Measurements from ENCODE around the gene TMEM235.

Gene TMEM235

DNA sequence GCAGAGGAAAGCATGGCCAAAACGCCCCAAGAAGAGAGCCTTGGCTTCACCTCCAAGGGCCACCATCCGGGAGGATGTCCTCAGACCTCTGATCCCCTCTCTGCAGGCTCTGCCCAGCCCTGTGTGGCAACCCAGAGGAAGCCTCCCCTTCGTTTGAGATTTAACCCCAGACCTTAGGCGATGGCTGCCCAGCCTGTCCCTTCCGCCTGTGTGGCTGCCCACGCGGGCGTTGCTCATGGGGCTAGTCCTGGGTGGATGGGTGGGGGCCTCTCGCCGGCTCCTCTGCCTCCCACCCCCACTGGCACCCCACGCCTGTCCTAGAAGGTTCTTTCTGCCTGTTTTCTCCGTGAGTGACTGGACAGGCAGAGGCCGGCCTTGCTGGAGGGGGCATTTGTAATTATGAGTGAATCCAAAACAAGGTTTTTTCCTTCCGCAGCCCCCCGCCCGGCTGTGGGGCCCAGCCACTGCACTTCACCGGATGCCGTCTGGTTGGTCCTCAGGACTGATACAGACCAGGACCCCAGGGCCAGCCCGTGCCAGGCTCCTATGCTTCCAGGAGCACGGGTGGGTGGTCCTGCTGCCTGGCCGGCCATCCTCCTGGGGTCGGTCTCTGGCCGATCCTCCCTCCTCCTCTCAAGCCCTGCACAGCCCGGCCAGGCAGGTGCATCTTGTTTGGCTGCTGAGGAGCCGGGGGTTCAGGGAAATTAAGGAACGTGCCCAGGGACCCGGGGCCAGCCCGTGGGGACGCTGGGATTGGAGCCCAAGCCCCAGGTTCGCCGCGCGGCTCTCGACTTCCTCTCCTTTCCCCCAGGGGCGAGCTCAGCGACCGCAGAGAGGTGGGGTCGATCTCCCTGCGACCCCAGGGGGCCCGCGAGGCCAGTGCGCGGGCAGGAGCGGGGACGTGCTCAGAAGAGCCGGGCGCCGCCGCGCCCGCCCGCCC lies at the start of gene TMEM235:
Gene TMEM235, plus strand, starts transcription at position 636 of the 940 bp plus-strand sequence. CDS start 393 bp downstream, outside the sequence.
- in situ Hi-C loops (cut with HindIII; ENCODE audit: low pct_ligation_motif_present, low pct_unique_long_range_greater_than_20kb, low sequenced_read_pairs): no loop called here
- DNase-seq: no peak

GRCh38 chr17:78182504-78182903 lies 48.9 kb upstream of the TMEM235 start:
- DNase-seq: no peak
- in situ Hi-C loops (cut with HindIII; ENCODE audit: low pct_ligation_motif_present, low pct_unique_long_range_greater_than_20kb, low sequenced_read_pairs): no loop called here

GRCh38 chr17:78183916-78184315 lies 47.5 kb upstream of the TMEM235 start:
- in situ Hi-C loops (cut with HindIII; ENCODE audit: low pct_ligation_motif_present, low pct_unique_long_range_greater_than_20kb, low sequenced_read_pairs): no loop called here

GRCh38 chr17:78184351-78184750 lies 47.1 kb upstream of the TMEM235 start:
- no peak for DNase-seq
- in situ Hi-C loops (cut with HindIII; ENCODE audit: low pct_ligation_motif_present, low pct_unique_long_range_greater_than_20kb, low sequenced_read_pairs): no loop called here

More at GRCh38 chr17:78183916-78184315, 47.5 kb upstream of the TMEM235 start:
- DNase-seq: no peak

DNA sequence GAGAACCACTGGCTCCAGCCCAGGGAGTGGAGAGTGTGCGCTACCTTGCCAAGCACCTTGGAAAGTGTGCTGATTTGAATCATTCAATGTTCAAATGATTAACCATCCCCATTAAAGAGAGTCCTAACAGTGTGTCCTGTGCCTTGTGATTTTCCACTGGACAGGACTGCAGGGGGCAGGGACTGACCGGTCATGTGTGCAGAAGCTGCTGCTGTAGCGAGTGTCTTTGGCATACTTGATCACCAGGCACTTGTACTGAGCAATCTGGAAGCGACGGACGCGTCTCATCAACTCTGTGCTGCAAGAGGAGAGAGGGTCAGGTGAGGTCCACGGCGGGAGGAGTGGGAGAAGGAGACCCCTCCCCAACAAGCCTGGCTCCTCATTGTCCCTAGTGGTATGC lies 46.6 kb upstream of the TMEM235 start:
- DNase-seq: peak; percentile 57
- in situ Hi-C loops (cut with HindIII; ENCODE audit: low pct_ligation_motif_present, low pct_unique_long_range_greater_than_20kb, low sequenced_read_pairs): no loop called here

DNA sequence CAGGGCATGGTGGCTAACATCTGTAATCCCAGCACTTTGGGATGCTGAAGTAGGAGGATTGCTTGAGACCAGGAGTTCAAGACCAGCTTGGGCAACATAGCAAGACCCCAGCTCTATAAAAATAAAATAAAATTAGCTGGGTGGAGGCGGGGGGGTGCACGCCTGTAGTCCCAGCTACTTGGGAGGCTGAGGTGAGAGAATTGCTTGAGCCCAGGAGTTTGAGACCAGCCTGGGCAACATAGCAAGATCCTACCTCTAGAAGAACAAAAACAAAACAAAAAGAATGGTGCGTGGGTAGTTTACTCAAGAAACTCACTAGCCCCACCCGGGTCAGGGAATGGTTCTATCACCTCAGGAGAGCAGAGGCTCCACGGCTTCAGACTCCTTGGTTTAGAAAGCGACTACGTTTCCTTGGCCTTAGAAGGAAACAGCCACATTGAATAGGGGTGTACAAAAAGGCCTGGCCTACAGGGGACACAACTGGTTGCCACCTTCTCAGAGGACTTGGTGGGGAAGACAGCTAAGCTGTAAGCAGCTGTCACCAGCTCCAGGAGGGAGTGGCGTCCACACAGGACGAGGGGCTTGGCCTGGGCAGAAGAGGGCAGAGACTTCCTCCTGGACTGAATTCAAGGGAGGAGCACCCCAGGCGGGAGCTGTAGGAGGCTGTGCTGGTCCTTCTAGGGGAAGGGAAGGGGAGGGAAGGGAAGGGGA lies 45.3 kb upstream of the TMEM235 start:
- in situ Hi-C loops (cut with HindIII; ENCODE audit: low pct_ligation_motif_present, low pct_unique_long_range_greater_than_20kb, low sequenced_read_pairs): no loop called here
- DNase-seq: peak; percentile 61

DNA sequence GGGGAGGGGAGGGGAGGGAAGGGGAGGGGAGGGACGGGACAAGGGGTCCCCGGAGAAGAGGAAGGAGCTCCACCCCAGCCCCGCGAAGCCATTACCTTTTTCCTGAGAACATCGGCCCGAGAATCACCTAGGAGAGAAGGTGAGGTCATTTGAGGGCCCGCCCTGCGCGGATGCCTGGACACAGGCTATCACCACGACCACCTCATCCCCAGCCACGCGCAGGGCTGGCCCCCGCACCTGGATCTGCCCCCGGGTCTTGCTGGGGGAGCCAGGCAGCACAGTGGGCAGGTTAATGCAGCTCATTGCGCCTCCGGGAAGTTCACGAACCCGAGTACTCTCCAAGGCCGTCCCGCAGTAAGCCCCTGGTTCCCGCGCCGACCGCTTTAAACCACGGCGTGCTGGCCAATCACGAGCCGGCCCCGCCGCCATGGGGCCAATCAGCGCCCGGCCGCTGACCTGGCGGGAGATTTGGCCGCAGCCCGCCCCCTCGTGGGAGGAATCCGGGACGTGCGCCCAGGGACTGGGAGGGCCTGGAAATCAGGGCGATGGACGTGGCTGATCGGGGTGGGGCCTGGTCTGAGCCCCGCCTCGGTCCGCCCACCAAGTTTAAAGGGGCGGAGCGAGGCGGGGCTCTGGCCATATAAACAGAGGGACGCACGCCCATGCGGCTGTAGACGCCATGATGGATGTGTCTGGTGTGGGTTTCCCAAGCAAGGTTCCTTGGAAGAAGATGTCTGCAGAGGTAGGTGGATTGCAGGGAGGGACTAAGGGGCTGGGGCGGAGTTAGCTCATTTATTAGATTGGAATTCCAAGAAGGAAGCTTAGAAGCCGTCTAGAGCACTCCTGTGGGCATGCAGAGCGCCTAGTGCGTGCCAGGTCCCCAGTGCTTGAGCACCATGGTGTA lies 44.5 kb upstream of the TMEM235 start, which contains the start of the genes AFMID and TK1:
Gene AFMID, plus strand, starts transcription at position 671 of the 904 bp plus-strand sequence. Its CDS starts 9 bp downstream, at position 680.
Gene TK1, minus strand, starts transcription at position 361 of the 904 bp plus-strand sequence. Its CDS starts 58 bp downstream, at position 303.
- DNase-seq: peak; percentile 97
- in situ Hi-C loops (cut with HindIII; ENCODE audit: low pct_ligation_motif_present, low pct_unique_long_range_greater_than_20kb, low sequenced_read_pairs): no loop called here

GRCh38 chr17:78196716-78197115 lies 34.7 kb upstream of the TMEM235 start:
- DNase-seq: no peak
- in situ Hi-C loops (cut with HindIII; ENCODE audit: low pct_ligation_motif_present, low pct_unique_long_range_greater_than_20kb, low sequenced_read_pairs): no loop called here

- no peak for DNase-seq
- in situ Hi-C loops (cut with HindIII; ENCODE audit: low pct_ligation_motif_present, low pct_unique_long_range_greater_than_20kb, low sequenced_read_pairs): no loop called here
Observed at GRCh38 chr17:78197147-78197832, 34.1 kb upstream of the TMEM235 start.

DNA sequence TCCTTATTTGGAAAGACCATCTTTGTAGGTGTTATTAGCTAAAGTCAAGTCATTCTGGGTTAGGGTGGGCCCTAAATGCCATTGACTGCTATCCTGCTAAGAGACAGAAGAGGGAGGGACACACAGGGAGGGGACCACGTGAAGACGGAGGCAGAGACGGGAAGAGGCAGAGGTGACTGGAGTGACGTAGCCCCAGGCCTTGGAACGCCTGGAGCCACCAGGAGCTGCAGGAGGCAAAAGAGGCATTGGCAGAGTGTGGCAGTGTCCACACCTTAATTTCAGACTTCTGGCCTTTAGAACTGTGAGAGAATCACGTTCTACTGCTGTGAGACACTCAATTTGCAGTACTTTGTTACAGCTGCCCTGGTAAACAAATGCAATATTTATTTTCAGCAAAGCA lies 31.0 kb upstream of the TMEM235 start:
- in situ Hi-C loops (cut with HindIII; ENCODE audit: low pct_ligation_motif_present, low pct_unique_long_range_greater_than_20kb, low sequenced_read_pairs): no loop called here

GRCh38 chr17:78202666-78203065 lies 28.8 kb upstream of the TMEM235 start:
- no peak for DNase-seq
- in situ Hi-C loops (cut with HindIII; ENCODE audit: low pct_ligation_motif_present, low pct_unique_long_range_greater_than_20kb, low sequenced_read_pairs): no loop called here

More for the DNA sequence above, 31.0 kb upstream of the TMEM235 start:
- DNase-seq: no peak

DNA sequence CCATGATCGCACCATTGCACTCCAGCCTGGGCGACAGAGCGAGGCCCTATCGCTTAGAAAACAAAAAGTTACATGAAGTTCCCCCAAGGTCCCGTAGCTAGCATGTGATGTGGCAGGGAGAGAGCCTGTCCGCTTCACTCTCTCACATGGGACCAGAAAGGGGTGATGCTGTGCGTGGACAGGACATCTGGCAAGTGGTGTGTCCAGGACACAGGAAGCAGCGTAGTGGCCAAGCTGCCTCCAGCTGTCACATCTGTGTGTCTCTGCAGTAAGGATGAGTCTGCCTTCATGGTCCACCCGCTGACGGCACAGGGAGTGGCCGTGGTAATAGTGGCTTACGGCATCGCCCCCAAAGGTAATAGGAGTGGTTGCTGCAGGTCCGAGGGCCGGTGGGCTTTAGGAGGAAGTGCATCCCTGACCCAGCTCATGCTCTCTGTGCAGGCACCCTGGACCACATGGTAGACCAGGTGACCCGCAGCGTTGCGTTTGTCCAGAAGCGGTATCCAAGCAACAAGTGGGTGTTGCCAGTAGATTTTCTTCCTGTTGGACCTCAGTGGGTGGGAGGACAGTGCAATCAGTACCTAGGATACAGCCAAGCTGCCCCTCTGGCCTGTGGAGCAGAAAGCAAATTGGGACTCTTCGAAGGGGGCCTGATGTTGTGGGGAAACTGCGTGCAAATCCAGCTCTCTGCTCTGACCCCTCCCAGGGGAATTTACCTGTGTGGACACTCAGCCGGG lies 26.9 kb upstream of the TMEM235 start:
- no peak for DNase-seq
- in situ Hi-C loops (cut with HindIII; ENCODE audit: low pct_ligation_motif_present, low pct_unique_long_range_greater_than_20kb, low sequenced_read_pairs): no loop called here

GRCh38 chr17:78205124-78205775 lies 26.2 kb upstream of the TMEM235 start:
- DNase-seq: no peak
- in situ Hi-C loops (cut with HindIII; ENCODE audit: low pct_ligation_motif_present, low pct_unique_long_range_greater_than_20kb, low sequenced_read_pairs): no loop called here

- no peak for DNase-seq
Observed at GRCh38 chr17:78206298-78206697, 25.1 kb upstream of the TMEM235 start.

GRCh38 chr17:78208486-78208885 lies 22.9 kb upstream of the TMEM235 start:
- in situ Hi-C loops (cut with HindIII; ENCODE audit: low pct_ligation_motif_present, low pct_unique_long_range_greater_than_20kb, low sequenced_read_pairs): no loop called here
- no peak for DNase-seq

More at GRCh38 chr17:78206298-78206697, 25.1 kb upstream of the TMEM235 start:
- in situ Hi-C loops (cut with HindIII; ENCODE audit: low pct_ligation_motif_present, low pct_unique_long_range_greater_than_20kb, low sequenced_read_pairs): no loop called here

DNA sequence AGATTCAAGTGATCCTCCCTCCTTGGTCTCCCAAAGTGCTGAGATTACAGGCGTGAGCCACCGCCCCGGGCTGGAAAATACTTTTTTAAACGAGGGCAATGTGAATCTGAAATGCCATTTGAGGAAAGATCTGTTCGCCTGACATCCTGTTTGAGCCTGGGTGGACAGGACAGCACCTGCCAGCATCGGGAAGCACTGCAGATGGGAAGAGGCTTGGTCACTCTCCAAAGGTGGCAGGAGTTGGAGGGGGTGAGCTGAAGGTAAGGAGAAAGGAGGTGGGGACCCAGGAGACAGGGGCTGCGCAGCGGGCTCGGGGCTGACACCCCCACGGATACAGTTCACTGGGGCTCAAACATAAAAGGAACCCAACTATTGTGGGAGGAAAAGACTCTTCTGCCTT lies 21.3 kb upstream of the TMEM235 start:
- in situ Hi-C loops (cut with HindIII; ENCODE audit: low pct_ligation_motif_present, low pct_unique_long_range_greater_than_20kb, low sequenced_read_pairs): no loop called here
- no peak for DNase-seq

DNA sequence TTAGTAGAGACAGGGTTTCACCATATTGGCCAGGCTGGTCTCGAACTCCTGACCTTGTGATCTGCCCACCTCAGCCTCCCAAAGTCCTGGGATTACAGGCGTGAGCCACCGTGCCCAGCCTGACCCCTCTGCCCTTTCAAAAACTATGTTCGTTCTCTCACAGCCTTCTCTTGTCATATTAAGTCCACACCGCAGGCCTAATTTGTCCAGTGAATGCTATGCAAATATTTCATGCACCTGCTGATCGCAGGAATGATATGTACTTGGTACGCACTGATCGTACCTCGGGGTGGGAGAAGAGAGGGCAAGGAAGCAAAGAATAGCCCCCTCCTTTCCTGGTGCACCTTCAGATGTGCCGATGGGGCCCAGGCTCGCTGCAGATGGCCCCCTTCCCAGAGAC lies 20.4 kb upstream of the TMEM235 start:
- in situ Hi-C loops (cut with HindIII; ENCODE audit: low pct_ligation_motif_present, low pct_unique_long_range_greater_than_20kb, low sequenced_read_pairs): no loop called here
- DNase-seq: no peak

All from ACHN (cell line).